Suprapubic skin (tissue), 4 donors: ENCODE measurements around the gene ZNF785. TPM values are rescaled to one million over a fixed set of nuclear protein-coding genes. Genes with fewer than 3 reads are reported as not detected.

ENCODE experiments used
- DNase-seq, 2 donors: peaks; one replicate each; pipeline ENCODE4 v3.0.0-alpha.2; 2019; ENCODE audit warnings: low spot score in 2 of 2
- H3K27ac ChIP-seq: fragments of 200-600 bp; sonication (generic); one replicate; pipeline ENCODE4 v1.5.1; 2019
- H3K27me3 ChIP-seq: fragments of 200-600 bp; sonication (generic); one replicate; pipeline ENCODE4 v1.5.1; 2019
- H3K36me3 ChIP-seq: fragments of 200-600 bp; sonication (generic); one replicate; pipeline ENCODE4 v1.5.1; 2019
- H3K4me1 ChIP-seq: fragments of 200-600 bp; sonication (generic); one replicate; pipeline ENCODE4 v1.5.1; 2019
- H3K4me3 ChIP-seq: fragments of 200-600 bp; sonication (generic); one replicate; pipeline ENCODE4 v1.5.1; 2019; ENCODE audit warnings: mild to moderate bottlenecking
- H3K9me3 ChIP-seq: fragments of 200-600 bp; sonication (generic); one replicate; pipeline ENCODE4 v1.5.1; 2019
- EP300 ChIP-seq: sonication (generic); formaldehyde crosslinking; IDR thresholded peaks from one replicate; pipeline ENCODE4 v1.6.1; 2017; ENCODE audit warnings: antibody characterized with exemption
- POLR2A ChIP-seq, 2 donors: fragments of 450-650 bp; IDR thresholded peaks; one replicate each; pipeline ENCODE4 v1.6.1; 2017; ENCODE audit warnings: antibody characterized with exemption in 2 of 2, mild to moderate bottlenecking in 2 of 2, moderate library complexity in 2 of 2
- POLR2AphosphoS5 ChIP-seq, 3 donors: sonication (generic); formaldehyde crosslinking; IDR thresholded peaks; one replicate each; pipeline ENCODE4 v1.6.1; 2017; ENCODE audit warnings: antibody characterized with exemption in 3 of 3
- WGBS: methylation state at CpG from one replicate; pipeline ENCODE4 v1.1.5; 2018; 5-methylcytosine and 5-hydroxymethylcytosine counted together
- total RNA-seq, 4 donors: library from RNA; depleted of rRNA; stranded (reverse); fragments of >200 nt; gene quantifications; one replicate each; pipeline ENCODE4 v1.1.0, GENCODE V29; 2016
- TF ChIP-seq, protein P1 (sequence below), 2 donors: fragments of 200-600 bp in 1 of 2; fragments of 450-650 bp in 1 of 2; sonication (generic) in 1 of 2; IDR thresholded peaks; one replicate each; pipeline ENCODE4 v1.5.1; 2016 to 2019; ENCODE audit warnings: antibody characterized with exemption in 2 of 2, mild to moderate bottlenecking in 1 of 2, moderate library complexity in 1 of 2

Gene ZNF785
- total RNA-seq, 4 donors from 2014 or later: 9.8 to 24.5 (median 11.2) TPM

DNA sequence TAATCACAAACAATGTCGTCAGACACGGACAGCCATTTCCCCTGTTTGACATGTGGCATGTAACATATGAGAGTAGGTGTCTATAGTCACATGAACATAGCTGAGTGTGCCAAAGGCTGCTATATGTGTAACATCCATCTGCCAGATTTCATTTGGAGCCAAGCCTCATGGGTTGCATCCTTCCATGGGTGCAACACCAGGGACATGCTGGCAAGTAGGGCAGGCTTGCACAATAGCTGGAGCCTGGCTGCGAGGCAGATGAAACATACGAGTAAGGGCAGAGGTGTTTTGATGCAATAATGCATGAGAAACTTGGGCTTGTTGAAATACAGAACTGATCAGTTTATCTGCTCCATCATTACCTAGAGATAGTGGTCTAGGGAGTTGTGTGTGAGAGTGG, 33.7 kb upstream of the ZNF785 start:
- Histone ChIP-seq H3K27ac (no peak overlapping the region), H3K27me3 (no peaks in the 10 kb centered on the region), H3K4me3 (no peak overlapping the region), H3K9me3 (no peaks in the 10 kb centered on the region), H3K4me1 (peaks cover 12% of the 10 kb centered on the region), H3K36me3 (no peaks in the 10 kb centered on the region)
- 60% methylated on average over 4 of the region's 4 CpGs for WGBS
- TF ChIP-seq POLR2AphosphoS5 (IDR thresholded peaks at IDR 0.05): no peak
- no peak for TF ChIP-seq POLR2A (IDR thresholded peaks at IDR 0.05)
- TF ChIP-seq, protein P1, sequence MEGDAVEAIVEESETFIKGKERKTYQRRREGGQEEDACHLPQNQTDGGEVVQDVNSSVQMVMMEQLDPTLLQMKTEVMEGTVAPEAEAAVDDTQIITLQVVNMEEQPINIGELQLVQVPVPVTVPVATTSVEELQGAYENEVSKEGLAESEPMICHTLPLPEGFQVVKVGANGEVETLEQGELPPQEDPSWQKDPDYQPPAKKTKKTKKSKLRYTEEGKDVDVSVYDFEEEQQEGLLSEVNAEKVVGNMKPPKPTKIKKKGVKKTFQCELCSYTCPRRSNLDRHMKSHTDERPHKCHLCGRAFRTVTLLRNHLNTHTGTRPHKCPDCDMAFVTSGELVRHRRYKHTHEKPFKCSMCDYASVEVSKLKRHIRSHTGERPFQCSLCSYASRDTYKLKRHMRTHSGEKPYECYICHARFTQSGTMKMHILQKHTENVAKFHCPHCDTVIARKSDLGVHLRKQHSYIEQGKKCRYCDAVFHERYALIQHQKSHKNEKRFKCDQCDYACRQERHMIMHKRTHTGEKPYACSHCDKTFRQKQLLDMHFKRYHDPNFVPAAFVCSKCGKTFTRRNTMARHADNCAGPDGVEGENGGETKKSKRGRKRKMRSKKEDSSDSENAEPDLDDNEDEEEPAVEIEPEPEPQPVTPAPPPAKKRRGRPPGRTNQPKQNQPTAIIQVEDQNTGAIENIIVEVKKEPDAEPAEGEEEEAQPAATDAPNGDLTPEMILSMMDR (IDR thresholded peaks at IDR 0.05): no peak
- no peak for TF ChIP-seq EP300
- no peak for DNase-seq

DNA sequence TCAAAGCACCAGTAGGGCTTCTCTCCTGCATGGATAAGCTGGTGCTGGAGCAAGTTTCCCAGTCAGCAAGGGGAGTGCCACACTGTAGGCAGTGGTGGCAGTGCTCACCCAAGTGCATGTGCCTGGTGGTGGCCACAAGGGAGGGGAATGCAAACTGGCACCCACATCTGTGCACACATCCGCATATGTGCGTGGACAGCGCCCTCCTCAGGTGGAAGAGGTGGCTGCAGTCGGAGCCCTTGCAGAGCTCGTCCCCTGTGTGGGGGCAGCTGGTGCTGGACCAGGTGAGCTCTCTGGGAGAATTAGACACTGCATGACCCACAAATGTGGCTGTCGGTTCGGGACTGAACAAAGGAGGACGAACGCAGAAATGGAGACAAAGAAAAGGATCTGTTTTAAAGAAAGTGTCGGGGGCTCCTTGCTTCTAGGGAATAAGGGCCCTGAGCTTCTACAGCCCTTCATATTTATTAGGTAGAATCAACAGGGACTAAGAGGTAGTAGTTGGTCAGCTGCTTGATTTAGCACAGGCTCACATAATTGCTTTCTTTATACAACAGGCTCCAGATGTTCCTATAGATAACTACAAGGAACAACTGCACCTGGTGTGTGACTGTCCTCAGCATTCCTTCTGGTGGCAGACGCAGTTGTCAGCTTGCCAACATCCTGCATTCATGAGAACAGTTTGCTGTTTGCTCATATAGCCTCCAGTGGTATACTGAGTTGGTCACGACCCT, 30.0 kb upstream of the ZNF785 start:
- Histone ChIP-seq H3K4me1 (peaks cover 16% of the 10 kb centered on the region), H3K4me3 (no peak overlapping the region), H3K27ac (no peak overlapping the region), H3K36me3 (no peaks in the 10 kb centered on the region), H3K9me3 (no peaks in the 10 kb centered on the region), H3K27me3 (no peaks in the 10 kb centered on the region)
- no peak for TF ChIP-seq EP300
- TF ChIP-seq, protein P1 (IDR thresholded peaks at IDR 0.05): peak; percentile 17 to 50
- TF ChIP-seq POLR2AphosphoS5 (IDR thresholded peaks at IDR 0.05): no peak
- WGBS: 54% methylated on average over 11 of the region's 12 CpGs
- DNase-seq: no peak

DNA sequence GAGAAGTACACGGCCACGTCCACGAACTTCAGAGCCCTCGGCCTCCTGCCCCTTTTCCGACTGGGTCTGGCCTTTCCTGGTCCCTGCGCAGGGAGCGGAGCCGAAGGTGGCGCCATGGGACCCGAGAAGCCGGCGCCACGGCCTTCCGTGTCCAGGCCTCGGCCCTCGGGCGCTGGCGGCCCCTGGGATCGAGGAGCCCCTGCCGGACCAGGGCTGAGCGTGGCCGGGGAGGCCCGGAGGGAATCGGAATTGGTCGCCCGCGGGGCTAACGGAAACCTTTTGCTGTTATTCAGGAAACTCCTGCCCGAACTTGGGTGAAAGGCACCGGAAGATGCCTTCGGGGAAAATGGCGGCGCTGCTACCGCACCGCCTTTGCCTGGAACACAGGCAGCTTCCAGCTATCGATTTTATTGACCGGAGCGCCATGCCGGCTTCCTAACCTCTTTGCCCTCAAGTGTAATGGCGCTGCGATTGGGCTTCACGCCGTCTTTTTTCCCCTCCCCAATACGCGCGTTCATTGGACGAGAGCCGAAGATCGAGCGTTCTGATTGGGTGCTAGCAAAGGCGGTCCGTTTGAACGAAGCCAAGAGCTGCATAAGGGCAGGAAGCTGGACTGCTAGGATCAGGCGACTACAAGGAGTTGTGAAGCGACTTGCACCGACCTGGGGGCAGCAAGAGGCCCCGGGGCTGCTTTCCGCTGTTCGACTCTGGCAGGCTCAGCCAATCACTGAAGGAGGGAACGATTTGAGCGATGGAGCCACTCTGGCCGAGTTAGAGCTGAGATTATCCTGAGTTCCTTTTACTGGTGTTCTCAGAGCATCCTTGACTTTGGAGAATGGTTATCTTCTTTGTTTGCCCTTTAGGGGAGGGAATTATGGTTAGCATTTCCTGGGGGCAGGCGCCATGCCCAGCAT, 24.7 kb upstream of the ZNF785 start, which contains the start of gene ZNF689:
ZNF689 (minus strand) TSS at position 464 of the 914 bp plus-strand sequence; CDS start at position 116, 348 bp downstream.
- Histone ChIP-seq H3K4me3 (peak within 1 kb of the TSS; percentile 98), H3K4me1 (peaks cover 22% of the 10 kb centered on the region), H3K36me3 (peaks cover 18% of the 10 kb centered on the region), H3K27me3 (no peaks in the 10 kb centered on the region), H3K27ac (peak within 1 kb of the TSS; percentile 96), H3K9me3 (no peaks in the 10 kb centered on the region)
- DNase-seq: peak; percentile 97 to 98
- TF ChIP-seq POLR2A (IDR thresholded peaks at IDR 0.05) (peak in 1 of 2 donors; percentile 59), POLR2AphosphoS5 (IDR thresholded peaks at IDR 0.05) (peak in 2 of 3 donors; percentile 11 to 72)
- TF ChIP-seq, protein P1 (IDR thresholded peaks at IDR 0.05): no peak
- WGBS: under 1% methylated on average over 30 of the region's 63 CpGs

DNA sequence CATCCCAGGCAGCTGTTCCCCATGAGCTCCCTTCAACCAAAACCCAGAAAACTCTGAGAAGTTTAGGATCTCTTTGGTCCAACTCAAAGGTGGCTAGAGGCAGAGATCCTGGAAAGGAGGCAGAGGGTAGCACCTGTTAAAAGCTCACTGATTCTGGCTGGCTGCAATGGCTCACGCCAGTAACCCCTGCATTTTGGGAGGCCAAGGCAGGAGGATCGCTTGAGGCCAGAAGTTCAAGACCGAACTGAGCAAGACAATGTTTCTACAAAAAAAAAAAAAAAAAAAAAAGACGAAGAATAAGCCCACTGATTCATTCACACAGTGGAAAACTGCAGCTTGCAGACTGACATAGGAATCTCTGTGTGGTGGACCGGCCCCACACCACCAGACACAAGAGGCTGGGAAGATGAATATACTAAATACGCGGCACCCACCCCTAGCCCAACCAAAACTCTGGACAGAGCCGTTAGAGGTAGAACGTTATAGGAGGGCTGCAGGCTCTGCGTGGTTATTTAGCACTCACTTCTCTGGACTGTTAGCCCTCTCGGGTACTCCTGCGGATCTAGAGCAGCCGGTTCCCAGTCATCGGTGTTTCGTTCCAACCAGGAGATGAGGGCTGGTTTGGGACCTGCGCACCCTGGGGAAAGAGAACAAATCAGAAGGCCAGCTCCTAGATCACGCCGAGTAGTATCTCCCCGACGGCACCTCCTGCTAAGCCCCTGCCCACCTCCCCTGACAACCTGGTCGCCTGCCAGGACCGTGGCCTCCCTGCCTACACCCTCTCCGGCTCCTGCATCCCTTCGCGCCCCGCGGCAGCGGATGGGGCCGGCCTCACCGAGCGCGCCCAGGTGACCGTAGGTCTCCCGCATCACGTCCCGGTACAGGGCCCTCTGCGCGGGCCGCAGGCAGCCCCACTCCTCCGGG, 23.8 kb upstream of the ZNF785 start:
- Histone ChIP-seq H3K9me3 (no peaks in the 10 kb centered on the region), H3K27me3 (no peaks in the 10 kb centered on the region), H3K4me1 (peaks cover 21% of the 10 kb centered on the region), H3K36me3 (peaks cover 28% of the 10 kb centered on the region), H3K27ac (peak overlapping the region; percentile 96), H3K4me3 (peak overlapping the region; percentile 98)
- DNase-seq: peak in 1 of 2 donors; percentile 80
- no peak for TF ChIP-seq EP300
- no peak for TF ChIP-seq POLR2A (IDR thresholded peaks at IDR 0.05)
- no peak for TF ChIP-seq POLR2AphosphoS5 (IDR thresholded peaks at IDR 0.05)
- TF ChIP-seq, protein P1 (IDR thresholded peaks at IDR 0.05): no peak
- WGBS: 31% methylated on average over 18 of the region's 40 CpGs
